Tibial nerve (tissue), 3 donors: ENCODE results near the gene PKP2.

ENCODE experiments used
- POLR2A ChIP-seq, 2 donors: fragments of 450-650 bp; IDR thresholded peaks; one replicate each; pipeline ENCODE4 v1.6.1; 2017; ENCODE audit warnings: antibody characterized with exemption in 2 of 2, mild to moderate bottlenecking in 2 of 2, moderate library complexity in 2 of 2
- TF ChIP-seq, protein P1 (sequence below), 5 experiments: fragments of 200-600 bp in 3 of 5; fragments of 450-650 bp in 2 of 5; sonication (generic) in 3 of 5; IDR thresholded peaks; one replicate each; pipeline ENCODE4 v1.5.1; 2016 to 2019; ENCODE audit warnings: antibody characterized with exemption in 5 of 5, mild to moderate bottlenecking in 3 of 5, moderate library complexity in 2 of 5

DNA sequence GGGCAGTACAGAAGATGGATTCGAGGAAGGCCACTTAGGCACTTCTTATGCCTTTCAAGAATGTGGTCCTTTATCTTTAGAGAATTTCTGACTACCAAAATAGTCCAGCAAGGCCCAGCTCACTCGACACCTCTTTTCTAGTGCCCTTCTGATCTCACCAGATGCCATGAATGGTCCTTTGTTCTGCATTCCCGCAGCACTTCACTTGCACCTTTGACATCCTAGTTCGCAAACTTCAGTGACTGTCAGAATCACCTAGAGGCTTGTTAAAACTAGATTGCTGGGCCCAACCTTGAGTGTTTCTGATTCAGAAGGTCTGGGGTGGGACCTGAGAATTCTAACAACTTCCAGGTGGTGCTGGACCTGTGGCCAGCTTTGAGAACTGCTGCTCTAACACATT lies 56.7 kb downstream of the PKP2 start:
- TF ChIP-seq POLR2A (IDR thresholded peaks at IDR 0.05), result no peak
- TF ChIP-seq, protein P1, sequence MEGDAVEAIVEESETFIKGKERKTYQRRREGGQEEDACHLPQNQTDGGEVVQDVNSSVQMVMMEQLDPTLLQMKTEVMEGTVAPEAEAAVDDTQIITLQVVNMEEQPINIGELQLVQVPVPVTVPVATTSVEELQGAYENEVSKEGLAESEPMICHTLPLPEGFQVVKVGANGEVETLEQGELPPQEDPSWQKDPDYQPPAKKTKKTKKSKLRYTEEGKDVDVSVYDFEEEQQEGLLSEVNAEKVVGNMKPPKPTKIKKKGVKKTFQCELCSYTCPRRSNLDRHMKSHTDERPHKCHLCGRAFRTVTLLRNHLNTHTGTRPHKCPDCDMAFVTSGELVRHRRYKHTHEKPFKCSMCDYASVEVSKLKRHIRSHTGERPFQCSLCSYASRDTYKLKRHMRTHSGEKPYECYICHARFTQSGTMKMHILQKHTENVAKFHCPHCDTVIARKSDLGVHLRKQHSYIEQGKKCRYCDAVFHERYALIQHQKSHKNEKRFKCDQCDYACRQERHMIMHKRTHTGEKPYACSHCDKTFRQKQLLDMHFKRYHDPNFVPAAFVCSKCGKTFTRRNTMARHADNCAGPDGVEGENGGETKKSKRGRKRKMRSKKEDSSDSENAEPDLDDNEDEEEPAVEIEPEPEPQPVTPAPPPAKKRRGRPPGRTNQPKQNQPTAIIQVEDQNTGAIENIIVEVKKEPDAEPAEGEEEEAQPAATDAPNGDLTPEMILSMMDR (IDR thresholded peaks at IDR 0.05), result no peak
